HL-60 (cell line): ENCODE data around the gene BIN1.

ENCODE experiments used
- DNase-seq, 2 experiments: peaks; one replicate each; pipeline ENCODE4 v3.0.0-alpha.2; 2010 to 2020; ENCODE audit warnings: low read depth in 1 of 2, low spot score in 1 of 2
- H3K27ac ChIP-seq: fragments of 250-450 bp; sonication (Bioruptor Pico); replicated peaks from 2 replicates; pipeline ENCODE4 v1.5.1; 2020; ENCODE audit warnings: mild to moderate bottlenecking, moderate library complexity
- H3K27me3 ChIP-seq: fragments of 250-450 bp; sonication (Bioruptor Pico); 2 replicates; pipeline ENCODE4 v1.5.1; 2021; ENCODE audit warnings: mild to moderate bottlenecking, moderate library complexity; ENCODE audit not compliant: insufficient read depth, poor library complexity, severe bottlenecking
- H3K4me3 ChIP-seq: replicated peaks from 2 replicates; pipeline ENCODE4 v1.5.1; 2011; ENCODE audit warnings: mild to moderate bottlenecking, control low read depth, low read length; ENCODE audit not compliant: insufficient read depth
- GABPA ChIP-seq: IDR thresholded peaks from 2 replicates; pipeline ENCODE4 v1.6.1; 2012; ENCODE audit warnings: low read depth
- POLR2AphosphoS5 ChIP-seq: IDR thresholded peaks from 2 replicates; pipeline ENCODE4 v1.6.1; 2012; ENCODE audit warnings: low read depth
- SPI1 ChIP-seq: IDR thresholded peaks from 2 replicates; pipeline ENCODE4 v1.6.1; 2012; ENCODE audit warnings: low read depth, mild to moderate bottlenecking, borderline replicate concordance
- TF ChIP-seq, protein P1 (sequence below): IDR thresholded peaks from 2 replicates; pipeline ENCODE4 v1.6.1; 2012; ENCODE audit warnings: low read depth; ENCODE audit not compliant: insufficient replicate concordance
- TF ChIP-seq, protein P2 (sequence below): IDR thresholded peaks from one replicate; pipeline ENCODE4 v1.5.1; 2011; ENCODE audit warnings: low read length, control low read depth, inconsistent platforms; ENCODE audit not compliant: insufficient read depth

BIN1 gene

DNA sequence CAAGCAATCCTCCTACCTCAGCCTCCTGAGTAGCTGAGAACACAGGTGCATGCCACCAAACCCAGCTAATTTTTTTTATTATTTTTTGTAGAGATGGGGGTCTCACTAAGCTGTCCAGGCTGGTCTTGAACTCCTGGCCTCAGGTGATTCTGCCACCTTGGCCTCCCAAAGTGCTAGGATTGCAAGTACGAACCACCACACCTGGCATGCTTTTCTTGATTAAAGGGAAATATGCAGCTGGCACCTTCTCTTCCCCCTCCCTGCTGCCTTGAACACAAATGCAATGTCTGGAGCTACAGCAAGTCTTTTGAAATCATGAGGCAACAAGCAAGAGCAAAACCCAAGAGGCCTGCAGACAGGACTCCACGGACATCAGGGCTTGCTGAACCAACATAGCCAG, 26.8 kb upstream of the BIN1 start:
- DNase-seq: no peak
- H3K27me3 ChIP-seq: no peaks in the 10 kb centered on the region
- TF ChIP-seq, protein P1, sequence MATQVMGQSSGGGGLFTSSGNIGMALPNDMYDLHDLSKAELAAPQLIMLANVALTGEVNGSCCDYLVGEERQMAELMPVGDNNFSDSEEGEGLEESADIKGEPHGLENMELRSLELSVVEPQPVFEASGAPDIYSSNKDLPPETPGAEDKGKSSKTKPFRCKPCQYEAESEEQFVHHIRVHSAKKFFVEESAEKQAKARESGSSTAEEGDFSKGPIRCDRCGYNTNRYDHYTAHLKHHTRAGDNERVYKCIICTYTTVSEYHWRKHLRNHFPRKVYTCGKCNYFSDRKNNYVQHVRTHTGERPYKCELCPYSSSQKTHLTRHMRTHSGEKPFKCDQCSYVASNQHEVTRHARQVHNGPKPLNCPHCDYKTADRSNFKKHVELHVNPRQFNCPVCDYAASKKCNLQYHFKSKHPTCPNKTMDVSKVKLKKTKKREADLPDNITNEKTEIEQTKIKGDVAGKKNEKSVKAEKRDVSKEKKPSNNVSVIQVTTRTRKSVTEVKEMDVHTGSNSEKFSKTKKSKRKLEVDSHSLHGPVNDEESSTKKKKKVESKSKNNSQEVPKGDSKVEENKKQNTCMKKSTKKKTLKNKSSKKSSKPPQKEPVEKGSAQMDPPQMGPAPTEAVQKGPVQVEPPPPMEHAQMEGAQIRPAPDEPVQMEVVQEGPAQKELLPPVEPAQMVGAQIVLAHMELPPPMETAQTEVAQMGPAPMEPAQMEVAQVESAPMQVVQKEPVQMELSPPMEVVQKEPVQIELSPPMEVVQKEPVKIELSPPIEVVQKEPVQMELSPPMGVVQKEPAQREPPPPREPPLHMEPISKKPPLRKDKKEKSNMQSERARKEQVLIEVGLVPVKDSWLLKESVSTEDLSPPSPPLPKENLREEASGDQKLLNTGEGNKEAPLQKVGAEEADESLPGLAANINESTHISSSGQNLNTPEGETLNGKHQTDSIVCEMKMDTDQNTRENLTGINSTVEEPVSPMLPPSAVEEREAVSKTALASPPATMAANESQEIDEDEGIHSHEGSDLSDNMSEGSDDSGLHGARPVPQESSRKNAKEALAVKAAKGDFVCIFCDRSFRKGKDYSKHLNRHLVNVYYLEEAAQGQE: no peak
- TF ChIP-seq, protein P2, sequence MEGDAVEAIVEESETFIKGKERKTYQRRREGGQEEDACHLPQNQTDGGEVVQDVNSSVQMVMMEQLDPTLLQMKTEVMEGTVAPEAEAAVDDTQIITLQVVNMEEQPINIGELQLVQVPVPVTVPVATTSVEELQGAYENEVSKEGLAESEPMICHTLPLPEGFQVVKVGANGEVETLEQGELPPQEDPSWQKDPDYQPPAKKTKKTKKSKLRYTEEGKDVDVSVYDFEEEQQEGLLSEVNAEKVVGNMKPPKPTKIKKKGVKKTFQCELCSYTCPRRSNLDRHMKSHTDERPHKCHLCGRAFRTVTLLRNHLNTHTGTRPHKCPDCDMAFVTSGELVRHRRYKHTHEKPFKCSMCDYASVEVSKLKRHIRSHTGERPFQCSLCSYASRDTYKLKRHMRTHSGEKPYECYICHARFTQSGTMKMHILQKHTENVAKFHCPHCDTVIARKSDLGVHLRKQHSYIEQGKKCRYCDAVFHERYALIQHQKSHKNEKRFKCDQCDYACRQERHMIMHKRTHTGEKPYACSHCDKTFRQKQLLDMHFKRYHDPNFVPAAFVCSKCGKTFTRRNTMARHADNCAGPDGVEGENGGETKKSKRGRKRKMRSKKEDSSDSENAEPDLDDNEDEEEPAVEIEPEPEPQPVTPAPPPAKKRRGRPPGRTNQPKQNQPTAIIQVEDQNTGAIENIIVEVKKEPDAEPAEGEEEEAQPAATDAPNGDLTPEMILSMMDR: no peak
- no peak for TF ChIP-seq POLR2AphosphoS5
- no peak for TF ChIP-seq GABPA
- TF ChIP-seq SPI1: no peak
- no peak overlapping the region for H3K4me3 ChIP-seq
- no peak overlapping the region for H3K27ac ChIP-seq

DNA sequence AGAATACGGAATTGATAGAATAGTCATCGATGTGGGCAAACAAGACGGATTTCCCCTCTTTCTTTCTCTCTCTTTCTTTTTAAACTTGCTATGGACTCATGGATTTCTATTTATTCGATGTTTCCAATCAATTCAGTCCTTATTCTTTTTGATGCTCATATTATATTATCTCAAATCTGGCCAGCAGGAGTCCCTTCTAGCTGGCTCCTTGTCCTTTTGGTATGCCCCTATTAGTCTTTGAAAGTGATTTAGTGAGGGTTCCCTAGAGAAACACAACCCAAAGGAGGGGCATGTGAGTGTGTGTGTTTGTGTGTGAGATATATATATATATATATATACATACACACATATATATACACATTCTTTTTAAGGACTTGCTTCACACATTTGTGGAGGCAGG, 23.5 kb upstream of the BIN1 start:
- Histone ChIP-seq H3K27me3 (no peaks in the 10 kb centered on the region), H3K4me3 (no peak overlapping the region), H3K27ac (no peak overlapping the region)
- no peak for DNase-seq
- no peak for TF ChIP-seq POLR2AphosphoS5
- TF ChIP-seq SPI1: no peak
- TF ChIP-seq, protein P1: no peak
- TF ChIP-seq, protein P2: no peak
- no peak for TF ChIP-seq GABPA

- Histone ChIP-seq H3K4me3 (no peak overlapping the region), H3K27me3 (no peaks in the 10 kb centered on the region), H3K27ac (no peak overlapping the region)
- TF ChIP-seq GABPA (no peak), SPI1 (no peak), POLR2AphosphoS5 (no peak)
- TF ChIP-seq, protein P2: no peak
- TF ChIP-seq, protein P1: no peak
- DNase-seq: no peak
Observed at GRCh38 chr2:127129937-127130336, 23.0 kb upstream of the BIN1 start.
